SK-N-SH (cell line): Measurements from ENCODE around the gene NOPCHAP1. TPM values are rescaled to one million over a fixed set of nuclear protein-coding genes. Genes with fewer than 3 reads are reported as not detected.
"Not testable (repeated sequence)": the region's sequence is repeated elsewhere in the genome, so short reads cannot be mapped to it uniquely, and the experiment has no call there.

Experiments used
- CTCF ChIA-PET: fragments of 300-600, 350-600 bp; formaldehyde crosslinking; extraction: SDS; loops from one replicate; lab custom pipeline; 2021; lab: Yijun Ruan, JAX
- POLR2A ChIA-PET: fragments of 350-600 bp; sonication (Branson Sonifier 250); formaldehyde crosslinking; extraction: SDS; loops from one replicate; lab custom pipeline; 2020; ENCODE audit warnings: antibody characterized with exemption, inconsistent platforms; lab: Yijun Ruan, JAX
- DNase-seq: peaks from one replicate; pipeline ENCODE4 v3.0.0; 2012
- H2AFZ ChIP-seq: fragments of 200-600 bp; sonication (generic); 2 replicates; pipeline ENCODE4 v1.8.1; 2016; ENCODE audit warnings: antibody characterized with exemption, mild to moderate bottlenecking, low read depth
- H3F3A ChIP-seq: fragments of 200-600 bp; sonication (generic); replicated peaks from 2 replicates; pipeline ENCODE3; 2016; ENCODE audit warnings: antibody characterized with exemption, mild to moderate bottlenecking; ENCODE audit not compliant: insufficient read depth
- H3K27ac ChIP-seq, 2 experiments: fragments of 200-500 bp in 1 of 2; fragments of 200-600 bp in 1 of 2; sonication (Bioruptor generic) in 1 of 2; sonication (generic), shearing (Covaris generic) in 1 of 2; 2 replicates each; pipeline versions ENCODE4 v1.5.1 to v1.6.1; 2014 to 2016; ENCODE audit warnings: low read depth in 2 of 2, inconsistent platforms in 1 of 2, low read length in 1 of 2, mild to moderate bottlenecking in 1 of 2, mixed read lengths in 1 of 2
- H3K27me3 ChIP-seq: fragments of 200-600 bp; sonication (generic), shearing (Covaris generic); 2 replicates; pipeline ENCODE4 v1.6.1; 2016; ENCODE audit warnings: mixed run types; ENCODE audit not compliant: insufficient read depth
- H3K36me3 ChIP-seq, 2 experiments: fragments of 200-500 bp in 1 of 2; fragments of 200-600 bp in 1 of 2; sonication (Bioruptor generic) in 1 of 2; sonication (generic) in 1 of 2; replicated peaks in 1 of 2; 2 replicates each; pipeline versions ENCODE3 to v1.5.1; 2014 to 2016; ENCODE audit warnings: low read length in 1 of 2, mild to moderate bottlenecking in 1 of 2; ENCODE audit not compliant: insufficient read depth in 2 of 2, control insufficient read depth in 1 of 2
- H3K4me1 ChIP-seq, 2 experiments: fragments of 200-500 bp in 1 of 2; fragments of 200-600 bp in 1 of 2; sonication (Bioruptor generic) in 1 of 2; sonication (generic), shearing (Covaris generic) in 1 of 2; 2 replicates each; pipeline versions ENCODE4 v1.5.1 to v1.6.1; 2014 to 2016; ENCODE audit warnings: low read depth in 1 of 2, low read length in 1 of 2, mixed run types in 1 of 2; ENCODE audit not compliant: insufficient read depth in 2 of 2, control insufficient read depth in 1 of 2
- H3K4me2 ChIP-seq: fragments of 200-600 bp; sonication (generic), shearing (Covaris generic); 2 replicates; pipeline ENCODE4 v1.6.1; 2017; ENCODE audit warnings: mixed run types
- H3K4me3 ChIP-seq, 2 experiments: fragments of 200-500 bp in 1 of 2; fragments of 200-600 bp in 1 of 2; sonication (Bioruptor generic) in 1 of 2; sonication (generic), shearing (Covaris generic) in 1 of 2; 2 replicates each; pipeline versions ENCODE4 v1.5.1 to v1.8.1; 2014 to 2016; ENCODE audit warnings: low read depth in 2 of 2, inconsistent platforms in 1 of 2, low read length in 1 of 2, mild to moderate bottlenecking in 1 of 2, mixed read lengths in 1 of 2, moderate library complexity in 1 of 2
- H3K79me2 ChIP-seq: fragments of 200-600 bp; sonication (generic); 2 replicates; pipeline ENCODE4 v1.8.1; 2017; ENCODE audit warnings: mild to moderate bottlenecking; ENCODE audit not compliant: insufficient read depth
- H3K9ac ChIP-seq: fragments of 200-600 bp; sonication (generic); 2 replicates; pipeline ENCODE4 v1.6.1; 2017; ENCODE audit warnings: mixed run types
- H3K9me2 ChIP-seq: fragments of 200-600 bp; sonication (generic); 2 replicates; pipeline ENCODE4 v1.6.1; 2017; ENCODE audit warnings: mixed run types
- H3K9me3 ChIP-seq: fragments of 200-600 bp; sonication (generic); 2 replicates; pipeline ENCODE4 v1.6.1; 2017; ENCODE audit warnings: mixed run types, mild to moderate bottlenecking, moderate library complexity
- H4K20me1 ChIP-seq: fragments of 200-600 bp; sonication (generic); 2 replicates; pipeline ENCODE4 v1.6.1; 2017; ENCODE audit warnings: mild to moderate bottlenecking, mixed run types; ENCODE audit not compliant: insufficient read depth
- CHD2 ChIP-seq: fragments of 150-350 bp; IDR thresholded peaks from 2 replicates; pipeline ENCODE4 v1.6.1; 2018; ENCODE audit warnings: low read length; ENCODE audit not compliant: partially characterized antibody
- EZH2phosphoT487 ChIP-seq: fragments of 200-600 bp; sonication (generic); IDR thresholded peaks from 2 replicates; pipeline ENCODE4 v1.6.1; 2017; ENCODE audit warnings: low read depth, mixed run types, mild to moderate bottlenecking, antibody characterized with exemption, moderate library complexity, borderline replicate concordance
- GATA2 ChIP-seq: sonication (generic); formaldehyde crosslinking; IDR thresholded peaks from 2 replicates; pipeline ENCODE4 v1.5.0; 2020; ENCODE audit warnings: mild to moderate bottlenecking, missing genetic modification reagents
- JUND ChIP-seq: IDR thresholded peaks from 2 replicates; pipeline ENCODE4 v1.4.0; 2012
- SIN3A ChIP-seq: IDR thresholded peaks from 2 replicates; pipeline ENCODE4 v1.6.1; 2012; ENCODE audit warnings: low read depth, mild to moderate bottlenecking, low read length, moderate library complexity, borderline replicate concordance
- TAF1 ChIP-seq: IDR thresholded peaks from 2 replicates; pipeline ENCODE4 v1.6.1; 2012; ENCODE audit warnings: low read depth, mild to moderate bottlenecking, low read length, moderate library complexity, borderline replicate concordance
- whole genome bisulfite sequencing: methylation state at CpG from one replicate; pipeline ENCODE4 v1.1.6; 2017; ENCODE audit warnings: low lambda C conversion rate; 5-methylcytosine and 5-hydroxymethylcytosine counted together
- polyA plus RNA-seq, 3 experiments: library from polyadenylated mRNA; depleted of rRNA; stranded (reverse); fragments of >200 nt; gene quantifications; 2 replicates each; pipeline ENCODE4 v1.2.3, GENCODE V29; 2012
- TF ChIP-seq, protein P1 (sequence below): fragments of 150-350 bp; IDR thresholded peaks from 2 replicates; pipeline ENCODE4 v1.6.1; 2016; ENCODE audit warnings: mild to moderate bottlenecking, low read depth, low read length
- TF ChIP-seq, protein P2 (sequence below): IDR thresholded peaks from 2 replicates; pipeline ENCODE4 v1.4.0; 2012; ENCODE audit warnings: low read depth, borderline replicate concordance
- TF ChIP-seq, protein P3 (sequence below): IDR thresholded peaks from 2 replicates; pipeline ENCODE4 v1.4.0; 2012; ENCODE audit warnings: low read depth, borderline replicate concordance

NOPCHAP1 gene
- polyA plus RNA-seq, 1 of the 3 experiments (the other 2 are of a cell fraction), result 17.3 TPM

DNA sequence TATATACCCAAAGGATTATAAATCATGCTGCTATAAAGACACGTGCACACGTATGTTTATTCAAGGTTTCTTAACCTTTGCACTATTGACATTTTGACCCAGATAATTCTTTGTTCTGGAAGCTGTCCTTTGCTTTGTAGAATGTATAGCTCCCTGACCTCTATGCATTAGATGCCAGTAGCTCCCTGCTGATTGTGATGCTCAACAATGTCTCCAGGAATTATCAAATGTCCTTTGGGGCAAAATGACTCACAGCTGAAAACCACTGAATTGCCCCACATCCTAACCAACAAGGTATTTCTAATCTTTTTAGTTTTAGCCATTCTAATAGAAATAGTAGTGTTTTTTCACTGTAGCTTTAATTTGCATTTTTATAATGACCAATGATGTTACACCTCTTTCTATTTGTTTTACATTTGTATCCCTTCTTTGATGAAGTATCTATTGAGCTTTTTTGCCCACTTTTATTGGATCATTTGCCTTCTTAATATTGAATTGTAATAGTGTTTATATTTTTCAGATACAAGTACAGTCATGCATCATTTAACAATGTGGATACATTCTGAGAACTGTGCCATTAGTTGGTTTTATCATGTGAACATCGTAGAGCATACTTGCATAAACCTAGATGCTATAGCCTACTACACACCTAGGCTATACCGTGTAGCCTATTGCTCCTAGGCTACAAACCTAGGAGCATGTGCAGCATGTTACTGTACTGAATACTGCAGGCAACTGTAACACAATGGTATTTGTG lies 10.4 kb upstream of the NOPCHAP1 start:
- H3K27me3 ChIP-seq, result no peaks in the 10 kb centered on the region
- no peak overlapping the region for H2AFZ ChIP-seq
- H3K4me2 ChIP-seq, result no peak overlapping the region
- H3K36me3 ChIP-seq, result no peaks in the 10 kb centered on the region
- H3K9me2 ChIP-seq, result no peaks in the 10 kb centered on the region
- H3K27ac ChIP-seq, result no peak overlapping the region
- CTCF ChIA-PET, result no interaction called here
- no peaks in the 10 kb centered on the region for H3K9me3 ChIP-seq
- no peak for DNase-seq
- POLR2A ChIA-PET, result no interaction called here
- peaks cover 2% of the 10 kb centered on the region for H3F3A ChIP-seq
- H3K4me3 ChIP-seq, result no peak overlapping the region
- WGBS, result 95% methylated on average over 4 of the region's 4 CpGs
- H3K4me1 ChIP-seq, result no peaks in the 10 kb centered on the region
- H3K9ac ChIP-seq, result no peak overlapping the region
- no peak for TF ChIP-seq CHD2
- no peaks in the 10 kb centered on the region for H4K20me1 ChIP-seq
- no peaks in the 10 kb centered on the region for H3K79me2 ChIP-seq

DNA sequence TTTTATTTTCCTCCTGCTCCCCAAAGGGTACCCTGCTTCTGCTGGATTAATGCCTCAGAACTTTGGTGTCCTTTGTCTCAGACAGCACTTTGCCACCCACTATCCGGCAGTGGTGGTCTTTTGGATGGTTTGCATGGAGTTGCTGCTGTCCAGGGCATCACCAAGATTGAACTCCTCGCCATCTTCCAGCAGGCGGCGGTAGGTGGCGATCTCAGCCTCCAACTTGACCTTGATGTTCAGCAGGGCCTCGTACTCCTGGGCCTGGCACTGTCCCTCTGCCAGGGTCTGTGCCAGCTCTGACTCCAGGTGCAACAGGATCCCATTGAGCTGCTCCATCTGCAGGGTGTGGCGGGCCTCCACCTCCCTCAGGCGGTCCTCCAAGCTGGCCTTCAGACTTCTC lies 9.4 kb upstream of the NOPCHAP1 start:
- no peaks in the 10 kb centered on the region for H3K36me3 ChIP-seq
- no peaks in the 10 kb centered on the region for H3K9me2 ChIP-seq
- no peaks in the 10 kb centered on the region for H3K9me3 ChIP-seq
- TF ChIP-seq GATA2 (CRISPR knock-in tag) (no peak), JUND (no peak), SIN3A (no peak), CHD2 (no peak), TAF1 (no peak), EZH2phosphoT487 (no peak)
- TF ChIP-seq, protein P1, sequence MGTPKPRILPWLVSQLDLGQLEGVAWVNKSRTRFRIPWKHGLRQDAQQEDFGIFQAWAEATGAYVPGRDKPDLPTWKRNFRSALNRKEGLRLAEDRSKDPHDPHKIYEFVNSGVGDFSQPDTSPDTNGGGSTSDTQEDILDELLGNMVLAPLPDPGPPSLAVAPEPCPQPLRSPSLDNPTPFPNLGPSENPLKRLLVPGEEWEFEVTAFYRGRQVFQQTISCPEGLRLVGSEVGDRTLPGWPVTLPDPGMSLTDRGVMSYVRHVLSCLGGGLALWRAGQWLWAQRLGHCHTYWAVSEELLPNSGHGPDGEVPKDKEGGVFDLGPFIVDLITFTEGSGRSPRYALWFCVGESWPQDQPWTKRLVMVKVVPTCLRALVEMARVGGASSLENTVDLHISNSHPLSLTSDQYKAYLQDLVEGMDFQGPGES, result no peak
- TF ChIP-seq, protein P2, sequence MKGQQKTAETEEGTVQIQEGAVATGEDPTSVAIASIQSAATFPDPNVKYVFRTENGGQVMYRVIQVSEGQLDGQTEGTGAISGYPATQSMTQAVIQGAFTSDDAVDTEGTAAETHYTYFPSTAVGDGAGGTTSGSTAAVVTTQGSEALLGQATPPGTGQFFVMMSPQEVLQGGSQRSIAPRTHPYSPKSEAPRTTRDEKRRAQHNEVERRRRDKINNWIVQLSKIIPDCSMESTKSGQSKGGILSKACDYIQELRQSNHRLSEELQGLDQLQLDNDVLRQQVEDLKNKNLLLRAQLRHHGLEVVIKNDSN, result no peak
- TF ChIP-seq, protein P3, sequence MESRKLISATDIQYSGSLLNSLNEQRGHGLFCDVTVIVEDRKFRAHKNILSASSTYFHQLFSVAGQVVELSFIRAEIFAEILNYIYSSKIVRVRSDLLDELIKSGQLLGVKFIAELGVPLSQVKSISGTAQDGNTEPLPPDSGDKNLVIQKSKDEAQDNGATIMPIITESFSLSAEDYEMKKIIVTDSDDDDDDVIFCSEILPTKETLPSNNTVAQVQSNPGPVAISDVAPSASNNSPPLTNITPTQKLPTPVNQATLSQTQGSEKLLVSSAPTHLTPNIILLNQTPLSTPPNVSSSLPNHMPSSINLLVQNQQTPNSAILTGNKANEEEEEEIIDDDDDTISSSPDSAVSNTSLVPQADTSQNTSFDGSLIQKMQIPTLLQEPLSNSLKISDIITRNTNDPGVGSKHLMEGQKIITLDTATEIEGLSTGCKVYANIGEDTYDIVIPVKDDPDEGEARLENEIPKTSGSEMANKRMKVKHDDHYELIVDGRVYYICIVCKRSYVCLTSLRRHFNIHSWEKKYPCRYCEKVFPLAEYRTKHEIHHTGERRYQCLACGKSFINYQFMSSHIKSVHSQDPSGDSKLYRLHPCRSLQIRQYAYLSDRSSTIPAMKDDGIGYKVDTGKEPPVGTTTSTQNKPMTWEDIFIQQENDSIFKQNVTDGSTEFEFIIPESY, result no peak
- H3K9ac ChIP-seq, result no peak overlapping the region
- H3K4me1 ChIP-seq, result no peaks in the 10 kb centered on the region
- peaks cover 2% of the 10 kb centered on the region for H3F3A ChIP-seq
- no peak overlapping the region for H3K27ac ChIP-seq
- H3K27me3 ChIP-seq, result no peaks in the 10 kb centered on the region
- H3K4me3 ChIP-seq, result no peak overlapping the region
- POLR2A ChIA-PET, result no interaction called here
- 91% methylated on average over 6 of the region's 8 CpGs for WGBS
- no peak overlapping the region for H2AFZ ChIP-seq
- no peak overlapping the region for H3K4me2 ChIP-seq
- no peaks in the 10 kb centered on the region for H3K79me2 ChIP-seq
- DNase-seq, result no peak
- no peaks in the 10 kb centered on the region for H4K20me1 ChIP-seq
- CTCF ChIA-PET, result interaction anchor here (1.9 kb wide), 1 partner anchor 10 kb away, joined by 5 read pairs; no protein-coding TSS in a partner anchor

DNA sequence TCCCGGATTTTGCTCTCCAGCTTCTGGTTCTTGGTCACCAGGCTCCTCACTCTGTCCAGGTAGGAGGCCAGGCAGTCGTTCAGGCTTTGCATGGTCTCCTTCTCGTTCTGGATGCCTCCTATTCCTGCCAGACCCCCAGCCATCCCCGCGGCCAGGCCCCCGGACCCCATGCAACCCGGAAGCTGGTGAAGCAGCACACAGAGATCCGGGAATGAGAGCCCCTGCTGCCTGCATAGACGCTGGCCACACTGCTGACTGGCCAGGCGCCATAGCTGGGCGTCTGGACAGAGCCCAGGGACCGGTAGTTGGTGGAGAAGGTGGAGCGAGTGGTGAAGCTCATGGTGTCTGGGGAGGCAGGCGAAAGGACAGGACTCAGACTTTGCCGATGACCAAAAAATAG lies 8.4 kb upstream of the NOPCHAP1 start:
- CTCF ChIA-PET, result interaction anchor here (1.2 to 1.9 kb wide), 3 partner anchors 11 to 651 kb away, joined by 3 to 5 read pairs (median 4); partner anchors contain the start of gene SLC41A2
- H3K4me1 ChIP-seq, H3K27me3 ChIP-seq, POLR2A ChIA-PET, H3K27ac ChIP-seq, DNase-seq, H3K79me2 ChIP-seq, H3K9ac ChIP-seq, H3K9me2 ChIP-seq, H3K36me3 ChIP-seq, H3K9me3 ChIP-seq, H3K4me3 ChIP-seq, H2AFZ ChIP-seq, H3K4me2 ChIP-seq, H4K20me1 ChIP-seq, H3F3A ChIP-seq: not testable (repeated sequence)
- WGBS, result 77% methylated on average over 15 of the region's 15 CpGs
